ENCODE measurements around the gene PTPRZ1. TPM values are rescaled to one million over a fixed set of nuclear protein-coding genes. Genes with fewer than 3 reads are reported as not detected.
A peak's percentile ranks its signal among the peaks of the same experiment; 100 is the strongest.

Gene PTPRZ1
- total RNA-seq, 2 experiments from 2014 or later = not detected

DNA sequence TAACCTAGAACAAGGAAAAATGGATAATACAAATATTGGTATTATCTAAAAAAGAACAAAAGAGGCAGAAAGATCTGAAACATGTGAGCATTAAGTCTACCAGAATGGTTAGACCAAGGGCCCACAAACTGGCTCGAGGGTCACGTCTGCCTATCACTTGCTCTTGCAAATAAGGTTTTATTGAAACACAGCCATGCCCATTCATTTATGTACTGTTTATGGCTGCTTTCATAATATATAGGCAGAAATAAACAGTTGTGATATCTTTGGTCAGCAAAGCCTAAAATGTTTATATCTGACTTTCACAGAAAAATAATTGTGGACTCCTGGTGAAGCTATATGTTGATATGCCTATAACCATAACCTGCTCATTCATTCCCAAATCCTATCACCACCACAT, 199.3 kb downstream of the PTPRZ1 start:
- no peaks in the 10 kb centered on the region for H3K4me1 Mint-ChIP-seq
- H3K9me3 Mint-ChIP-seq = peaks cover 2% of the 10 kb centered on the region
- H3K27me3 Mint-ChIP-seq = no peaks in the 10 kb centered on the region
- no peak overlapping the region for H3K27ac Mint-ChIP-seq
- peaks cover 2% of the 10 kb centered on the region for H3K36me3 Mint-ChIP-seq
- DNase-seq = no peak
- H3K4me3 Mint-ChIP-seq = no peak overlapping the region

GRCh38 chr7:122072924-122073599, 200.1 kb downstream of the PTPRZ1 start:
- Mint-ChIP-seq H3K27ac (no peak overlapping the region), H3K4me3 (no peak overlapping the region), H3K4me1 (no peaks in the 10 kb centered on the region), H3K27me3 (no peaks in the 10 kb centered on the region), H3K36me3 (peaks cover 2% of the 10 kb centered on the region), H3K9me3 (peaks cover 2% of the 10 kb centered on the region)
- no peak for DNase-seq

GRCh38 chr7:122073635-122074034, 200.7 kb downstream of the PTPRZ1 start:
- H3K27me3 Mint-ChIP-seq = no peaks in the 10 kb centered on the region

GRCh38 chr7:122082160-122082559, 209.2 kb downstream of the PTPRZ1 start:
- H3K4me3 Mint-ChIP-seq = no peak overlapping the region
- H3K36me3 Mint-ChIP-seq = no peaks in the 10 kb centered on the region
- no peak overlapping the region for H3K27ac Mint-ChIP-seq
- no peak for DNase-seq
- no peaks in the 10 kb centered on the region for H3K9me3 Mint-ChIP-seq
- H3K4me1 Mint-ChIP-seq = no peaks in the 10 kb centered on the region
- H3K27me3 Mint-ChIP-seq = no peaks in the 10 kb centered on the region

More at GRCh38 chr7:122073635-122074034, 200.7 kb downstream of the PTPRZ1 start:
- Mint-ChIP-seq H3K4me3 (no peak overlapping the region), H3K27ac (no peak overlapping the region), H3K36me3 (peaks cover 2% of the 10 kb centered on the region), H3K4me1 (no peaks in the 10 kb centered on the region), H3K9me3 (peaks cover 2% of the 10 kb centered on the region)
- no peak for DNase-seq

DNA sequence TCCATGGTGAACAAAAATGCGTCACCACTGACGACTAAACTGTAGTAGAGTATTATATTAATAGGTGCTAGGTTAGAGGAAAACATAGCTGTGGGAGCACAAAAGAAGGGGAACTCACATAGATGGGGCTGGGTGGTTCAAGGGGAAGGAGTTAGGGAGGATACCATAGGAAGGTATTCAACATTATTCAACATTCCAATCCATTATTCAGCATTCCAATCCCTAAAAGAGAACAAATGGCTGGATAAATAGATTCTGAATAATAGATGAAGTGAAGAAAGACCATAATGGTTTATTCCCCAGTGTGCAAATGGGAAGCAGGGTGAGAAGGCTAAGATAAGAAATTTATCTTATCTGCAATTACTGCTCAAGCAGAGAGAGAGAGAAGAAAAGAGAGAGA, 209.7 kb downstream of the PTPRZ1 start:
- Mint-ChIP-seq H3K27me3 (no peaks in the 10 kb centered on the region), H3K36me3 (no peaks in the 10 kb centered on the region), H3K4me3 (no peak overlapping the region), H3K27ac (no peak overlapping the region), H3K9me3 (no peaks in the 10 kb centered on the region), H3K4me1 (no peaks in the 10 kb centered on the region)
- no peak for DNase-seq

- H3K27ac Mint-ChIP-seq = no peak overlapping the region
- peak; percentile 38 for DNase-seq
- H3K9me3 Mint-ChIP-seq = no peaks in the 10 kb centered on the region
- H3K27me3 Mint-ChIP-seq = no peaks in the 10 kb centered on the region
- no peaks in the 10 kb centered on the region for H3K36me3 Mint-ChIP-seq
- H3K4me3 Mint-ChIP-seq = no peak overlapping the region
- no peaks in the 10 kb centered on the region for H3K4me1 Mint-ChIP-seq
Measured at GRCh38 chr7:122092964-122093797, 220.2 kb downstream of the PTPRZ1 start.

DNA sequence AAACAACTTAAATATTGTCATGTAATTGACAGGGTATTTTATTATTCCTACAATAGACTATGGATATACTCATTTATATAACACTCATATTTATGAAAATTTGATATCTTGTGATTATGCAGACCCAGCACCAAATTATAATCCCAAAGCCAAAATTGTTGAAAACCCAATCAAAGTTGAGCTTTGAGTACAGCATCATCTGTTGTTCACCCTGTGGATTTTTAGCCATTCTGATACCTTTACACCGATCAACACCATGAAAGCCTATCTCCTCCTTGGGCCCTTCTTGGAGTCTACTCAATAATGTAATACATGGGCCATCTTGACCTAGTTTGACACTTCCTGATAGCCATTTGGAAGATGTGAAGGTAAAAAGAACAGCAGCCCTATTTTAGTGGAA, 221.6 kb downstream of the PTPRZ1 start:
- no peak overlapping the region for H3K4me3 Mint-ChIP-seq
- no peaks in the 10 kb centered on the region for H3K9me3 Mint-ChIP-seq
- DNase-seq = no peak
- H3K27me3 Mint-ChIP-seq = no peaks in the 10 kb centered on the region
- no peaks in the 10 kb centered on the region for H3K4me1 Mint-ChIP-seq
- no peaks in the 10 kb centered on the region for H3K36me3 Mint-ChIP-seq
- no peak overlapping the region for H3K27ac Mint-ChIP-seq

DNA sequence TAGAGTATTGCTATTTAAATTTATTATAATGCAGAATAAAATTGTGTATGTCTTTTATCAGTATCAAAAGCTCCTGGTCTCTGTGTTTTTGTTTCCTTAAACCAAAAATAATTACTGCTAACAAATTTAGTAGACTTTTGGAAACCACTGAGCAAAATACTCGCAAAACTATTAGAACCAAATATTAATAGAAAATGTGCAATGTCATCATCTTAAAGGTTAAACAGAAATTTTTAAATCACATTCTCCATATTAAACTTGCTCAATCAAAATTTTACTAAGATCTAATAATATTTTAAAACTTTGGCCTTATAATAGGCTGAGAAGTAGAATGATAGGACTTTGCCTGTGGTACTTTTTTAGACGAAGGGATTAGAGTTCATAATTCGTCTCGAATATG, 222.7 kb downstream of the PTPRZ1 start:
- no peaks in the 10 kb centered on the region for H3K27me3 Mint-ChIP-seq
- H3K27ac Mint-ChIP-seq = no peak overlapping the region
- H3K9me3 Mint-ChIP-seq = no peaks in the 10 kb centered on the region
- DNase-seq = no peak
- H3K4me3 Mint-ChIP-seq = no peak overlapping the region
- H3K4me1 Mint-ChIP-seq = no peaks in the 10 kb centered on the region
- H3K36me3 Mint-ChIP-seq = no peaks in the 10 kb centered on the region

DNA sequence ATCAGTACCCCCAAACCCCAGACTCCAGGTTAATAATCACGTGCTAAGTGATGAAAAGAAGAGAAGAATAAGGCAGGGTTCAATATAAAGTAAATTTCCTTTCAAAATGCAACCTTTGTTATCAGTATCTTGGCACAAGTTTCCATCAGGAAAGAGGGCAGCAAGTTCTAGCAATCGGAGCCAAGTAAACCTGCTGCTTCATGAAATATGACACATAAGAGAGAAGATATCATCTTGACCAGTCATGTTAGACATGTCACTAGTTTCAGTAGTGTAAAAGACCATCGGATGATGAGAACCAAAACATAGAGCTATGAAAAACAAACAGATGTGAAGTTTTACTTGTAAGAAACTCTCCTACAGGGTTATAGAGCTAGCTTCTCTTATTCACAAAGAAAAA, 227.1 kb downstream of the PTPRZ1 start:
- H3K4me1 Mint-ChIP-seq = no peaks in the 10 kb centered on the region
- H3K27me3 Mint-ChIP-seq = no peaks in the 10 kb centered on the region
- no peak overlapping the region for H3K27ac Mint-ChIP-seq
- H3K36me3 Mint-ChIP-seq = peaks cover 10% of the 10 kb centered on the region
- H3K4me3 Mint-ChIP-seq = no peak overlapping the region
- DNase-seq = no peak
- H3K9me3 Mint-ChIP-seq = peaks cover 11% of the 10 kb centered on the region

GRCh38 chr7:122103064-122103463, 230.1 kb downstream of the PTPRZ1 start:
- Mint-ChIP-seq H3K9me3 (peaks cover 19% of the 10 kb centered on the region), H3K4me3 (no peak overlapping the region), H3K27ac (no peak overlapping the region), H3K27me3 (no peaks in the 10 kb centered on the region), H3K4me1 (no peaks in the 10 kb centered on the region), H3K36me3 (peaks cover 20% of the 10 kb centered on the region)
- DNase-seq = no peak

Data from activated naive CD8-positive, alpha-beta T cell treated with anti-CD3 and anti-CD28 coated beads for 36 hours (primary cell).